Sigmoid colon (tissue), 4 donors: ENCODE results near the gene CACNA1C.

Source experiments
- EP300 ChIP-seq, 4 donors: sonication (generic); formaldehyde crosslinking; IDR thresholded peaks; one replicate each; pipeline ENCODE4 v1.6.1; 2017; ENCODE audit warnings: antibody characterized with exemption in 4 of 4
- POLR2A ChIP-seq, 2 donors: fragments of 450-650 bp; IDR thresholded peaks; one replicate each; pipeline ENCODE4 v1.6.1; 2016; ENCODE audit warnings: antibody characterized with exemption in 2 of 2, mild to moderate bottlenecking in 2 of 2, moderate library complexity in 2 of 2
- POLR2AphosphoS5 ChIP-seq, 4 donors: sonication (generic); formaldehyde crosslinking; IDR thresholded peaks; one replicate each; pipeline ENCODE4 v1.6.1; 2017; ENCODE audit warnings: antibody characterized with exemption in 4 of 4
- TF ChIP-seq, protein P1 (sequence below), 4 experiments: fragments of 450-650 bp in 3 of 4; fragments of 200-600 bp in 1 of 4; IDR thresholded peaks; one replicate each; pipeline ENCODE4 v1.5.1; 2016 to 2019; ENCODE audit warnings: antibody characterized with exemption in 4 of 4, mild to moderate bottlenecking in 3 of 4, moderate library complexity in 2 of 4

DNA sequence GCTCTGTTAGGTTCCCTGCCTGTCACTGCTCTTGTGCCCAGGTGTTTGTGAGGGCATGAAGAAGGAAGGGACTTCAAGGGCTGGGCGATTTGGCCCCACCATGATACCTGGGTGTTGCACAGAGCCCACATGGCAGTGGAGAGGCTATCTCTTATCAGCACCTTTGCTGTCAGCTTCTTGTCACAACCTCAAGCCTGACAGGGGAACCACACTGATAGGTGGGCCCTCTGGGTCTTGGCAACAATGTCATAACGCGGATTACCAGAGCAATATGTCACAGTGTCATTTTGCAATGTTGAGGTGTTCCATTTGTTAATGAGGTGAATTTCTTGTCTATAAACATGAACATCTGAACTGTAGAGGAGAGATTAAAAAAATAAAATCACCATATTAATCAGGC lies 22.9 kb upstream of the CACNA1C start:
- TF ChIP-seq POLR2AphosphoS5 (IDR thresholded peaks at IDR 0.05) (no peak), EP300 (IDR thresholded peaks at IDR 0.05) (no peak), POLR2A (IDR thresholded peaks at IDR 0.05) (no peak)
- TF ChIP-seq, protein P1, sequence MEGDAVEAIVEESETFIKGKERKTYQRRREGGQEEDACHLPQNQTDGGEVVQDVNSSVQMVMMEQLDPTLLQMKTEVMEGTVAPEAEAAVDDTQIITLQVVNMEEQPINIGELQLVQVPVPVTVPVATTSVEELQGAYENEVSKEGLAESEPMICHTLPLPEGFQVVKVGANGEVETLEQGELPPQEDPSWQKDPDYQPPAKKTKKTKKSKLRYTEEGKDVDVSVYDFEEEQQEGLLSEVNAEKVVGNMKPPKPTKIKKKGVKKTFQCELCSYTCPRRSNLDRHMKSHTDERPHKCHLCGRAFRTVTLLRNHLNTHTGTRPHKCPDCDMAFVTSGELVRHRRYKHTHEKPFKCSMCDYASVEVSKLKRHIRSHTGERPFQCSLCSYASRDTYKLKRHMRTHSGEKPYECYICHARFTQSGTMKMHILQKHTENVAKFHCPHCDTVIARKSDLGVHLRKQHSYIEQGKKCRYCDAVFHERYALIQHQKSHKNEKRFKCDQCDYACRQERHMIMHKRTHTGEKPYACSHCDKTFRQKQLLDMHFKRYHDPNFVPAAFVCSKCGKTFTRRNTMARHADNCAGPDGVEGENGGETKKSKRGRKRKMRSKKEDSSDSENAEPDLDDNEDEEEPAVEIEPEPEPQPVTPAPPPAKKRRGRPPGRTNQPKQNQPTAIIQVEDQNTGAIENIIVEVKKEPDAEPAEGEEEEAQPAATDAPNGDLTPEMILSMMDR (IDR thresholded peaks at IDR 0.05): no peak
